SK-N-SH (cell line): ENCODE measurements around the gene STXBP1. TPM values are rescaled to one million over a fixed set of nuclear protein-coding genes. Genes with fewer than 3 reads are reported as not detected.

Experiments
- CTCF ChIA-PET: fragments of 300-600, 350-600 bp; formaldehyde crosslinking; extraction: SDS; loops from one replicate; lab custom pipeline; 2021; lab: Yijun Ruan, JAX
- POLR2A ChIA-PET: fragments of 350-600 bp; sonication (Branson Sonifier 250); formaldehyde crosslinking; extraction: SDS; loops from one replicate; lab custom pipeline; 2020; ENCODE audit warnings: antibody characterized with exemption, inconsistent platforms; lab: Yijun Ruan, JAX
- DNase-seq: peaks from one replicate; pipeline ENCODE4 v3.0.0; 2012
- H2AFZ ChIP-seq: fragments of 200-600 bp; sonication (generic); 2 replicates; pipeline ENCODE4 v1.8.1; 2016; ENCODE audit warnings: antibody characterized with exemption, mild to moderate bottlenecking, low read depth
- H3F3A ChIP-seq: fragments of 200-600 bp; sonication (generic); replicated peaks from 2 replicates; pipeline ENCODE3; 2016; ENCODE audit warnings: antibody characterized with exemption, mild to moderate bottlenecking; ENCODE audit not compliant: insufficient read depth
- H3K27ac ChIP-seq, 2 experiments: fragments of 200-500 bp in 1 of 2; fragments of 200-600 bp in 1 of 2; sonication (Bioruptor generic) in 1 of 2; sonication (generic), shearing (Covaris generic) in 1 of 2; 2 replicates each; pipeline versions ENCODE4 v1.5.1 to v1.6.1; 2014 to 2016; ENCODE audit warnings: low read depth in 2 of 2, inconsistent platforms in 1 of 2, low read length in 1 of 2, mild to moderate bottlenecking in 1 of 2, mixed read lengths in 1 of 2
- H3K27me3 ChIP-seq: fragments of 200-600 bp; sonication (generic), shearing (Covaris generic); 2 replicates; pipeline ENCODE4 v1.6.1; 2016; ENCODE audit warnings: mixed run types; ENCODE audit not compliant: insufficient read depth
- H3K36me3 ChIP-seq, 2 experiments: fragments of 200-500 bp in 1 of 2; fragments of 200-600 bp in 1 of 2; sonication (Bioruptor generic) in 1 of 2; sonication (generic) in 1 of 2; replicated peaks in 1 of 2; 2 replicates each; pipeline versions ENCODE3 to v1.5.1; 2014 to 2016; ENCODE audit warnings: low read length in 1 of 2, mild to moderate bottlenecking in 1 of 2; ENCODE audit not compliant: insufficient read depth in 2 of 2, control insufficient read depth in 1 of 2
- H3K4me1 ChIP-seq, 2 experiments: fragments of 200-500 bp in 1 of 2; fragments of 200-600 bp in 1 of 2; sonication (Bioruptor generic) in 1 of 2; sonication (generic), shearing (Covaris generic) in 1 of 2; 2 replicates each; pipeline versions ENCODE4 v1.5.1 to v1.6.1; 2014 to 2016; ENCODE audit warnings: low read depth in 1 of 2, low read length in 1 of 2, mixed run types in 1 of 2; ENCODE audit not compliant: insufficient read depth in 2 of 2, control insufficient read depth in 1 of 2
- H3K4me2 ChIP-seq: fragments of 200-600 bp; sonication (generic), shearing (Covaris generic); 2 replicates; pipeline ENCODE4 v1.6.1; 2017; ENCODE audit warnings: mixed run types
- H3K4me3 ChIP-seq, 2 experiments: fragments of 200-500 bp in 1 of 2; fragments of 200-600 bp in 1 of 2; sonication (Bioruptor generic) in 1 of 2; sonication (generic), shearing (Covaris generic) in 1 of 2; 2 replicates each; pipeline versions ENCODE4 v1.5.1 to v1.8.1; 2014 to 2016; ENCODE audit warnings: low read depth in 2 of 2, inconsistent platforms in 1 of 2, low read length in 1 of 2, mild to moderate bottlenecking in 1 of 2, mixed read lengths in 1 of 2, moderate library complexity in 1 of 2
- H3K79me2 ChIP-seq: fragments of 200-600 bp; sonication (generic); 2 replicates; pipeline ENCODE4 v1.8.1; 2017; ENCODE audit warnings: mild to moderate bottlenecking; ENCODE audit not compliant: insufficient read depth
- H3K9ac ChIP-seq: fragments of 200-600 bp; sonication (generic); 2 replicates; pipeline ENCODE4 v1.6.1; 2017; ENCODE audit warnings: mixed run types
- H3K9me2 ChIP-seq: fragments of 200-600 bp; sonication (generic); 2 replicates; pipeline ENCODE4 v1.6.1; 2017; ENCODE audit warnings: mixed run types
- H3K9me3 ChIP-seq: fragments of 200-600 bp; sonication (generic); 2 replicates; pipeline ENCODE4 v1.6.1; 2017; ENCODE audit warnings: mixed run types, mild to moderate bottlenecking, moderate library complexity
- H4K20me1 ChIP-seq: fragments of 200-600 bp; sonication (generic); 2 replicates; pipeline ENCODE4 v1.6.1; 2017; ENCODE audit warnings: mild to moderate bottlenecking, mixed run types; ENCODE audit not compliant: insufficient read depth
- CHD2 ChIP-seq: fragments of 150-350 bp; IDR thresholded peaks from 2 replicates; pipeline ENCODE4 v1.6.1; 2018; ENCODE audit warnings: low read length; ENCODE audit not compliant: partially characterized antibody
- EP300 ChIP-seq, 2 experiments: IDR thresholded peaks; 2 replicates each; pipeline versions ENCODE4 v1.4.0 to v1.6.1; 2012; ENCODE audit warnings: borderline replicate concordance in 1 of 2, low read depth in 1 of 2, low read length in 1 of 2
- EZH2phosphoT487 ChIP-seq: fragments of 200-600 bp; sonication (generic); IDR thresholded peaks from 2 replicates; pipeline ENCODE4 v1.6.1; 2017; ENCODE audit warnings: low read depth, mixed run types, mild to moderate bottlenecking, antibody characterized with exemption, moderate library complexity, borderline replicate concordance
- FOSL2 ChIP-seq: IDR thresholded peaks from 2 replicates; pipeline ENCODE4 v1.4.0; 2012; ENCODE audit warnings: low read depth, mild to moderate bottlenecking, moderate library complexity, borderline replicate concordance
- FOXM1 ChIP-seq: IDR thresholded peaks from 2 replicates; pipeline ENCODE4 v1.4.0; 2012; ENCODE audit warnings: low read depth, mild to moderate bottlenecking
- GABPA ChIP-seq: IDR thresholded peaks from 2 replicates; pipeline ENCODE4 v1.4.0; 2012; ENCODE audit warnings: low read depth, mild to moderate bottlenecking
- IRF3 ChIP-seq: fragments of 150-350 bp; IDR thresholded peaks from 2 replicates; pipeline ENCODE4 v1.6.1; 2016; ENCODE audit warnings: mild to moderate bottlenecking, low read depth, low read length
- JUND ChIP-seq: IDR thresholded peaks from 2 replicates; pipeline ENCODE4 v1.4.0; 2012
- MAX ChIP-seq: IDR thresholded peaks from 2 replicates; pipeline ENCODE4 v1.4.0; 2012; ENCODE audit warnings: low read depth
- MEF2A ChIP-seq: IDR thresholded peaks from 2 replicates; pipeline ENCODE4 v1.4.0; 2012; ENCODE audit warnings: low read depth, borderline replicate concordance
- MXI1 ChIP-seq: IDR thresholded peaks from 2 replicates; pipeline ENCODE4 v1.6.1; 2012; ENCODE audit warnings: mild to moderate bottlenecking, low read depth, low read length, improper control_type of control experiment
- PBX3 ChIP-seq: IDR thresholded peaks from 2 replicates; pipeline ENCODE4; 2012
- POLR2AphosphoS5 ChIP-seq: IDR thresholded peaks from 2 replicates; pipeline ENCODE4 v1.6.1; 2012; ENCODE audit warnings: low read depth, low read length
- RAD21 ChIP-seq: IDR thresholded peaks from 2 replicates; pipeline ENCODE4 v1.6.1; 2012; ENCODE audit warnings: mild to moderate bottlenecking, low read length
- REST ChIP-seq: IDR thresholded peaks from 2 replicates; pipeline ENCODE4 v1.6.1; 2012; ENCODE audit warnings: mild to moderate bottlenecking, low read depth, low read length, moderate library complexity
- RFX5 ChIP-seq: IDR thresholded peaks from 2 replicates; pipeline ENCODE4 v1.6.1; 2012; ENCODE audit warnings: mild to moderate bottlenecking, improper control_type of control experiment, low read length
- RXRA ChIP-seq: IDR thresholded peaks from 2 replicates; pipeline ENCODE4 v1.4.0; 2012; ENCODE audit warnings: low read depth, mild to moderate bottlenecking, borderline replicate concordance
- SIN3A ChIP-seq: IDR thresholded peaks from 2 replicates; pipeline ENCODE4 v1.6.1; 2012; ENCODE audit warnings: low read depth, mild to moderate bottlenecking, low read length, moderate library complexity, borderline replicate concordance
- USF2 ChIP-seq: fragments of 150-350 bp; IDR thresholded peaks from 2 replicates; pipeline ENCODE4 v1.6.1; 2017; ENCODE audit warnings: antibody characterized with exemption, low read length, low read depth, borderline replicate concordance
- YY1 ChIP-seq: IDR thresholded peaks from 2 replicates; pipeline ENCODE4 v1.4.0; 2012; ENCODE audit warnings: low read depth, mild to moderate bottlenecking
- WGBS: methylation state at CpG from one replicate; pipeline ENCODE4 v1.1.6; 2017; ENCODE audit warnings: low lambda C conversion rate; 5-methylcytosine and 5-hydroxymethylcytosine counted together
- polyA plus RNA-seq, 3 experiments: library from polyadenylated mRNA; depleted of rRNA; stranded (reverse); fragments of >200 nt; gene quantifications; 2 replicates each; pipeline ENCODE4 v1.2.3, GENCODE V29; 2012

Gene STXBP1
- polyA plus RNA-seq, 1 of the 3 experiments (the other 2 are of a cell fraction), result 44.3 TPM

GRCh38 chr9:127644943-127645342 lies 32.9 kb downstream of the STXBP1 start:
- no peaks in the 10 kb centered on the region for H4K20me1 ChIP-seq
- CTCF ChIA-PET, result interaction anchor here (0.6 kb wide), 1 partner anchor 297 kb away, joined by 3 read pairs; no protein-coding TSS in a partner anchor
- TF ChIP-seq FOSL2 (no peak), MAX (no peak), POLR2AphosphoS5 (no peak), CHD2 (no peak), PBX3 (no peak), YY1 (no peak), RAD21 (no peak), GABPA (no peak), EP300 (IDR thresholded peaks at IDR 0.05; ENCODE audit: borderline replicate concordance in 1 of 2, low read depth in 1 of 2, low read length in 1 of 2) (no peak), RXRA (no peak), USF2 (no peak), SIN3A (no peak), EZH2phosphoT487 (no peak)
- TF ChIP-seq, all 33 proteins: peak for 0
- Histone ChIP-seq H3F3A (no peaks in the 10 kb centered on the region), H3K9me3 (no peaks in the 10 kb centered on the region), H3K4me3 (no peak overlapping the region), H3K27ac (no peak overlapping the region), H3K9me2 (no peaks in the 10 kb centered on the region), H2AFZ (no peak overlapping the region), H3K79me2 (peaks cover 7% of the 10 kb centered on the region; the same call in 1 of the 2 replicates), H3K4me1 (peaks cover 0 to 9% of the 10 kb centered on the region in 2 experiments; a peak in 1 of 4 replicates), H3K9ac (no peak overlapping the region), H3K27me3 (no peaks in the 10 kb centered on the region), H3K36me3 (no peaks in the 10 kb centered on the region), H3K4me2 (no peak overlapping the region)
- POLR2A ChIA-PET, result no interaction called here
- no peak for DNase-seq
- 93% methylated on average over 4 of the region's 4 CpGs for WGBS

GRCh38 chr9:127647451-127647850 lies 35.4 kb downstream of the STXBP1 start:
- Histone ChIP-seq H3K9ac (no peak overlapping the region), H3K9me2 (no peaks in the 10 kb centered on the region), H3K79me2 (peaks cover 7% of the 10 kb centered on the region; the same call in 1 of the 2 replicates), H3K27me3 (no peaks in the 10 kb centered on the region), H3F3A (no peaks in the 10 kb centered on the region), H3K4me3 (no peak overlapping the region), H3K9me3 (no peaks in the 10 kb centered on the region), H3K36me3 (peaks cover 0 to 2% of the 10 kb centered on the region in 2 experiments), H3K4me2 (no peak overlapping the region), H3K27ac (no peak overlapping the region), H4K20me1 (no peaks in the 10 kb centered on the region), H3K4me1 (peaks cover 0 to 7% of the 10 kb centered on the region in 2 experiments; a peak in 1 of 4 replicates), H2AFZ (no peak overlapping the region)
- no peak for DNase-seq
- 84% methylated on average over 3 of the region's 3 CpGs for WGBS
- POLR2A ChIA-PET, result no interaction called here
- TF ChIP-seq FOSL2 (no peak), RXRA (no peak), JUND (no peak), EZH2phosphoT487 (no peak), MEF2A (no peak), REST (no peak), MXI1 (no peak), FOXM1 (no peak), RFX5 (no peak), IRF3 (no peak), YY1 (no peak)
- CTCF ChIA-PET, result interaction anchor here (0.7 kb wide), 1 partner anchor 87 kb away, joined by 3 read pairs; the partner anchor contains the start of gene TOR2A
